HL-60/S4 (cell line): ENCODE data around the gene LDB3.
"Not testable (repeated sequence)": the region's sequence is repeated elsewhere in the genome, so short reads cannot be mapped to it uniquely, and the experiment has no call there.

Experiments used
- in situ Hi-C: fragments of 300-500 bp; cut with MboI; formaldehyde crosslinking; loops from 2 replicates; pipeline ENCODE4 v1.14.3; 2022; ENCODE audit warnings: low sequenced_read_pairs

Gene LDB3, protein sequence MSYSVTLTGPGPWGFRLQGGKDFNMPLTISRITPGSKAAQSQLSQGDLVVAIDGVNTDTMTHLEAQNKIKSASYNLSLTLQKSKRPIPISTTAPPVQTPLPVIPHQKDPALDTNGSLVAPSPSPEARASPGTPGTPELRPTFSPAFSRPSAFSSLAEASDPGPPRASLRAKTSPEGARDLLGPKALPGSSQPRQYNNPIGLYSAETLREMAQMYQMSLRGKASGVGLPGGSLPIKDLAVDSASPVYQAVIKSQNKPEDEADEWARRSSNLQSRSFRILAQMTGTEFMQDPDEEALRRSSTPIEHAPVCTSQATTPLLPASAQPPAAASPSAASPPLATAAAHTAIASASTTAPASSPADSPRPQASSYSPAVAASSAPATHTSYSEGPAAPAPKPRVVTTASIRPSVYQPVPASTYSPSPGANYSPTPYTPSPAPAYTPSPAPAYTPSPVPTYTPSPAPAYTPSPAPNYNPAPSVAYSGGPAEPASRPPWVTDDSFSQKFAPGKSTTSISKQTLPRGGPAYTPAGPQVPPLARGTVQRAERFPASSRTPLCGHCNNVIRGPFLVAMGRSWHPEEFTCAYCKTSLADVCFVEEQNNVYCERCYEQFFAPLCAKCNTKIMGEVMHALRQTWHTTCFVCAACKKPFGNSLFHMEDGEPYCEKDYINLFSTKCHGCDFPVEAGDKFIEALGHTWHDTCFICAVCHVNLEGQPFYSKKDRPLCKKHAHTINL

DNA sequence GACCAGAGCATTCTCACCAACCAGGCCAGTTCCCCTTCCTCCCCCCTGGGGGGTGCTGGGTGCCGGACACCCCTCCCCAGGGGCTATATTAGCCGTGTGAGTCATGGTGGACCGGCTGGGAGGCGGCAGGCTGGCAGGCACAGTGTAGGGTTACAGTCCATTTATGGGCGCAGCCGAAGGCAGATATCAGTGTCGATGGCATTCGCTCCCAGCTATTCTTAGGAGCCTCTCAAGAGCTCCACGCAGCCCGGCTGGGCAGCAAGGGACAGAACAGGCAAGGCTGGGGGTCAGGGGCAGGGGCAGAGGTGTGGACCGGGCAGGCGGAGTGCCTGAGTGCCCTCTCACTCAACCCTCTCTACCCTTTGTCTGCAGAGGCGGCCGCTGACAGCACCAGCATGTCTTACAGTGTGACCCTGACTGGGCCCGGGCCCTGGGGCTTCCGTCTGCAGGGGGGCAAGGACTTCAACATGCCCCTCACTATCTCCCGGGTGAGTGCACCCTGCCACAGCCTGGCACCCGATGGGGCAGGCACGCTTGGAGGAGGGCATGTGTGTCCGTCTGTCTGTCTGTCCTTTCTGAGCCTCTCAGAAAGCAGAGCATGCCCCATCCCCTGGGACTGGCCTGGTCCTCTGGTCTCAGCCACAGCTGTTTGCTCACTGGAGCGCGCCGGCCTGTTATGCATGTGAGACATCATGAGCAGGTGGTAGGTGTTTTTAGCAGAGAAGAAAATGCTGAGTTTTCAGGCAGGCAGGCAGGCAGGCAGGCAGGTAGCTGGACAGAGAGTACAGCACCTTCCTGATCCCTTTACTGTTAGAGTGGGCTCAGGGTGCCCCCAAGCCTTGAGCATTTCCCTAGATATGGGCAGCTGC is at the start of gene LDB3:
Gene LDB3, plus strand, starts transcription at position 215 of the 869 bp plus-strand sequence. Its CDS starts 181 bp downstream, at position 396.
- in situ Hi-C loops: no loop called here

DNA sequence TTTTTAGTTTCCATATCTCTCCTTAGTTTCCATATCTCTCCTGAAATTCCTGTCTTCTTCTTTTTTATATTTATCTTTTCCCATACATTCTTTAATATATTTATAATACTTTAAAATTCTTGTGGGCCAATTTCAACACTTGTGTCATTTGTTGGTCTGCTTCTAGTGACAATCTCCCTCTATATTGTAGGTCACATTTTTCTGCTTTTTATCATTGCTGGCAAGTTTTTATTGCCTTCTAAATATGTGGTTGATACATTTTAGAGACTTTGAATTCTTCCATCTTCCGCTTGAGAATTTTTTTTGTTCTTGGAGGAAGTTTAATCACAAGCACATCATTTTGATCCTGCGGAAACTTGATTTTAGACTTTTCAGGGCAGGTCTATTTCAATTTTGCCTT is 40.0 kb upstream of the LDB3 start:
- in situ Hi-C loops: no loop called here

DNA sequence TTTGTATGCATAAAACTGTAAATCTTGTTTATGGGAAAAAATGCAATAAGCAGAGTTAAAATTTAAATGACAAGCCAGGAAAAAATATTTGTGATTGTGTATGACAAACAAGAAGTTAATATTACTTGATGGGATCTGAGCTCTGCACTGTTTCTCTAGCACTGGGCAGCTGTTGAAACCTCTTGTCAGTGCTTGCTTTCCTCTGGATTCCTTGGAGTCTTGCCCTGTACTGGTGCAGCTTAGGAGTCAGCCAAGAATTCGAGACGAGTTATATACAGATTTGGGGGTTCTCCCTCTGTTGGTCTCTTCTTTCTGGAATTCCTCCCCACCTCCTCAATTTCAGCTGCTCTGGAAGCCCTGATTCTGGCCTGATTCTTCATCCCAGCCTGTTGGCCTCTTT is 38.2 kb upstream of the LDB3 start:
- in situ Hi-C loops: no loop called here

DNA sequence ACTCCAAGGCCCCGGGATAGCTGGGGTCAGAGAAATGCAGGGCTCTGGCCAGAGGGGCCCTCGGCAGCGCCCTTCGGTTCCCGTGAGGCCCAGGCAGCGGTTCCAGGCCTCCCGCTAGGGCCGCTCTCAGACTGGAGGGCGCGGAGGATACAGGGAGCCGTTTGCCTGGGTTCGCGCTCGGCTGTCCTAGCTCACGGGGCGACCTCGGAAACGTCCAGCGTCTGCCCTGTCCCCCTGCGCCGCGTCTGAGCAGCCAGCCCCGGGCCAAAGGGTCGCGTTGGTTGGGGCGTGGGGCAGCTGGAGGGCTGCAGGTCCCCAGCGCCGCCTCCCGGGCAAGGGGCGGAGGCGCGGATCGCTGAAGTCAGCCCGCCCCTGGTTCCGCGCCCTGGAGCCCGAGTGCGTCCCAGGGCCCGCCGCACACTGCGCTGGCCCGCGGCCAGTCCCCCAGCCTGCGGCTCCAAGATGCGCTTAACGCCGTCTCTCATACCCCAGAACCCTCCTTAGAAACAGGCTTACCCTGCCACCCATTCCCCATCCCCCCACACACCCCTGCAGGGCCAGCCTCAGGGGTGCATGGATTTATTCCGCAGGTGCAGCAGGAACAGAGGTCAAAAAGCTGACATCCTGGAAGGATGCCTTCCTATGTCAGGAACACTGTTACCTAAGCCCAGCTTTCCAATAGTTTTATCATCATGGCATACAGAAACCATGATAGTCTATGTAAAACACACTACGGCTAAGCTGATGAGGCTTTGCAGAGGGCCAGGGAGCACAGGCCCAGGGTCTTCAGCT is 36.1 kb upstream of the LDB3 start:
- in situ Hi-C loops: no loop called here

DNA sequence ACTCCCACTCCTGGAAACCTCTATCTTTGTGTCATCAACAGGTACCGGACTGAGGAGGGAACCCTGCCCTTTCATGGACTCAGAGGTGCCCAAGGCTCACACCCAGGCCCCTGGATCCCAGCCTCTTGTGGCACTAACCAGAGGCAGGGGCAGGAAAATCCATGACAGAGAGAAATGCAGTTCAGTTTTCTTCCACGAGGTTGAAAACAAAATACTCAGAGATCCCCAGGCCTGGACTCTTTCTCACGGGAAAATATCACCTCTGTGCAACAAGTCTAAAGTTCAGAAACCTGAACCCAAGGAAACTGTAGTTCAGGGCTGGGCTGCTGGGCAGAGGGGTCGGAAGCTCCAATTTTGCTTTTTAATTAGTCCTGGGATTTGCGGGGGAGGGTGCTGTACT is 35.4 kb upstream of the LDB3 start:
- in situ Hi-C loops: no loop called here

DNA sequence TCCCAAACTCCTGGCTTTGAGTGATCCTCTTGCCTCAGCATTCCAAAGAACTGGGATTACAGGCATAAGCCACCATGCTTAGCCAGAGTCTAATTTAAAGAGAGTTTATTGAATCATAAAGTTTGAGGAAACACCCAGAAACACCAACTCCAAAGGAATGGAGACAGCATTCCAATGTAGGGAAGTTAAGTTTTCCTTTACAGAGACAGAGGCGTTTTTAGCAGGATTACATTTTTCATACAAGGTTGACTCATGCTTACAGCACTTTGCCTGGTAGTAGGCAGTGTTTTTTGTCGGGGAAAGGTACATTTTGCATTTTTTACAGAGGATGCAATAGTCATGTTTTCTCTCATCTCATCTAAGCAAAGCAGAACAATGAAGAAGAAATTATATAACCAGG is 32.9 kb upstream of the LDB3 start:
- in situ Hi-C loops: no loop called here

DNA sequence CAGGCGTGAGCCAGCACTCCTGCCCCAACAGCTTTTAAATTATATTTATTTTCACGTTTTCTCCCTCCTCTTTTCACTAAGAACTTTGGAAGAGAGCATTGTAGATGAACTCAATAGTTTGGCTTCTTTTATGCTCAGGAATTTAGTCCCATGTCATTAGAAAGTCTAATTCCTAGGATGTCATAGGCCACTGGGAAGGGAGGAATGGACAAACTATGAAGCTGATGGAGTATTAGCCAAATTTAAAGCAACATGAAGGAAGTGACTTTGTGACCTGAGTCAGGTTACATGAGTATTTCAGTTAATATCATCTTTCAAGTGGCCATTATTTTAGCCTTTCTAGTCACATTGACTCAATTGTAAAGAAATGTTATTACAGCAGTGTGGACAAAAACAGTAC is 32.0 kb upstream of the LDB3 start:
- in situ Hi-C loops: no loop called here

DNA sequence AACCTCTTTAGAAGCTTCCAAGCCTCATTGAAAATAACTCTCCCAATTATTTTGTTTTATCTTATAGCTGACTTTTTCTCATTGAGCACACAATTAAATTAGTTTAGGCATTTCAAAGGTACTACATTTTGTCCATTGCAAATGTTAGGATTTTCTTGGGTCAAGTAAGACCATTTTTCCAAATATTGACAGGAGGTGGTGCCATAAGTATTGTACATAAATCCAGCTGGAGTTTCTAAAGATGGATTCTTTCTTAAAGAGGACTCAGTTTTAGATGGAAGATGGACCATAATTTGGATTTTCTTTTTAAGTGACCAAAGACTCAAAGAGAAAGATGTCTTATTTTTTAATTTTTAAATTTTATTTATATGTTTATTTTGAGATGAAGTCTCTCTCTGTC is 26.3 kb upstream of the LDB3 start:
- in situ Hi-C loops: no loop called here

DNA sequence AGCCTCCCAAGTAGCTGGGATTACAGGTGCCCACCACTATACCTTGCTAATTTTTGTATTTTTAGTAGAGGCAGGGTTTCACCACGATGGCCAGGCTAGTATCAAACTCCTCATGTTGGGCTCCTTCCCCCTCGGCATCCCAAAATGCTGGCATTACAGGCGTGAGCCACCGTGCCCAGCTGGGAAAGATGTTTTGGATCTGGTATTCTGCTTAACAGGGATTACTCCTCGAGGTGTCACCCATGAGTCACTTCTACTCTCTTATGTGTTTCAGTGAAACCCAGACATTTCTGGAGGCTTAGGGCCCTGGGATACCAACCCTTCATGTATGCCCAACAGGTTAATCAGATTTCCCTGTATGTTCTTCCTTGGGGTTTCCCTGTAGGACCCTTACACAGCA is 25.8 kb upstream of the LDB3 start:
- in situ Hi-C loops: no loop called here

DNA sequence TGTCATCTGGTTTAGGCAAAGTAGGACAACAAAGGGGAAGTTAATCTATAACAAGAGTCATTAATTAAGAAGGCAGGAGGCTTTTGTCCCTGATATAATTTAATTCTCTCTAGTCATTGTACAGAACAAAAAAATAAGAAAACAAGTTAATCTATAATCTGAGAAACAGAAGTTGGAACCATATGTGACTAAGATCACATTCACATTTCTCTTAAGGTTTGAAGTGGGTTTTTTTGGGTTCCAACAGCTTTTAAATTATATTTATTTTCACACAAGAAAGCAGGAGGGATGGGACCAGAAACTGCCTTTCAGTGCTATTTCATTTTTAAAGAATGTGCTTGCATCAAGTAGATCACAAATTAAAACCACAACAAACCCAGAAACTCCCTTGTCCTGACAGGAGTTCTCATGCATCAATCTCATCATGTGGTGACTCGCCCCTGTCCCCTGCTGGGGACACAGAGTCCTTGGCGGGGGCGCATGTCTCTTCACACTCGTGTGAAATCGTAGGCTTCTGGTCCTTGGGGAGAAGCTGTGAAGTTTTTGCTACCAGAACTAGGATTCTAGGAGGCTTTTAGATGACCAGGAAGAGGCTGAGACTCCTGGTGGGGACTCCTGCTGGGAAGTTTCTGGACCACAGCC is 24.0 kb upstream of the LDB3 start:
- in situ Hi-C loops: no loop called here

DNA sequence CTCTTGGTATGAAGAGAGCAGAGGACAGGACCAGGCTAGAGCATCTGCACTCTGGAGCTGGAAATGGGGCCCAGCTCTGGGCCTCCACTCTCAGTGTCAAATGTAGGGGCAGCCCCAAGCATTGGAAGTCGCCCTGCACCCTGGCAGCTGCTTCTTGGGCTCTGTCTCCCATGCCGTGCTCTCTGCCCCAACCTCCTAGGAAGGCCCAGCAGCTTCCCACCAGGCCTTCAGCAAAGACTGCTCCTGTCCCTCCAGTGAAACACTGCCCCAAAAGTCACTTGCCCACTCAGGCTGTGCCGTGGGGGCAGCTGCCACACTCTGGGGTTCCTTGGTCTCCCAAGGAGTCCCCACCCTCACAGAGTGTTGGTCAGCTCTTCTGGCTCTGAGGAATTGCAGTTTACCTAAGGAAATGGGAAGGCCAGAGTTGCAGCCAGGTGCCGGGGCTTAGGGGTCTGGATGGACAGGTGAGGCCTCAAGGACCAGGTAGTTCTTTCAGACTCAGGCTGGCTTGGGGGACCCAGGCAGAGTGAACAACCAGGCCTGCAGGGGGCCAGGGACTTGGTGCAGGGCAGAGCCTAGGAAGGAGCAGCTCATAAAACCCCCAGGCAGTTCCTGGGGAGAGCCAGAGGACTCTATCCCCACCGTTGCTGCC is 23.4 kb upstream of the LDB3 start:
- in situ Hi-C loops: no loop called here

DNA sequence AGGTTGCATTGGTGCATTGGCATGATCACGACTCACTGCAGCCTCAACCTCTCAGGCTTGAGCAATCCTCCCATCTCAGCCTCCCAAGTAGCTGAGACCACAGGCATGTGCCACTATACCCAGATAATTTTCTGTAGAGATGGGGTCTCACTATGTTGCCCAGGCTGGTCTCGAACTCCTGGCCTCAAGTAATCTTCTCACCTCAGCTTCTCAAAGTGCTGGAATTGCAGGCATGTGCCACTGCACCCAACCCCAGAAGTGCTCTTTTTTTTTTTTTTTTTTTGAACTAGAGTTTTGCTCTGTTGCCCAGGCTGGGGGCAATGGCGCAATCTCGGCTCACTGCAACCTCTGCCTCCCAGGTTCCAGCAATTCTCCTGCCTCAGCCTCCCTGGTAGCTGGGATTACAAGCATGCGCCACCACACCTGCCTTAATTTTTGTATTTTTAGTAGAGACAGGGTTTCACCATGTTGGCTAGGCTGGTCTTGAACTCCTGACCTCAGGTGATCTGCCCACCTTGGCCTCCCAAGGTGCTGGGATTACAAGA is 22.6 kb upstream of the LDB3 start:
- in situ Hi-C loops: not testable (repeated sequence)

DNA sequence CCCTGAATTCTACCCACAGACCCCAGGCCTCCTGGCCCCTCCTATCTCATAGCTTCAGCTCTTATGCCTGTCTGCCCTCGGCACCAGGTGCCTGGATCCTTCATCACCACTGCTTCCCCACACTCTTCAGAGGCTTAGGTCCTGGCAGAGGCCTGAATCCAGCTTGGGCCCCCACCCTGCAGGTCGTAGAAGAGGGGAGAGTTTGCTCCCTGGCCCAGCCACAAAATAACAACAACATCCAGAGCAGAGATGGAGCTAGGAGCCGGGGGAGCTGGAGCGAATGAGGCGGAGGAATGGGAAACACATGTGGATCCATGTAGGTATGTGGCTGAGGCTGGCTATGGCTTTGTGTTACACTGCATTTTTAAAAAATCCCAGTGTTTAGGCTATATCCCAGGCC is 21.8 kb upstream of the LDB3 start:
- in situ Hi-C loops: no loop called here

DNA sequence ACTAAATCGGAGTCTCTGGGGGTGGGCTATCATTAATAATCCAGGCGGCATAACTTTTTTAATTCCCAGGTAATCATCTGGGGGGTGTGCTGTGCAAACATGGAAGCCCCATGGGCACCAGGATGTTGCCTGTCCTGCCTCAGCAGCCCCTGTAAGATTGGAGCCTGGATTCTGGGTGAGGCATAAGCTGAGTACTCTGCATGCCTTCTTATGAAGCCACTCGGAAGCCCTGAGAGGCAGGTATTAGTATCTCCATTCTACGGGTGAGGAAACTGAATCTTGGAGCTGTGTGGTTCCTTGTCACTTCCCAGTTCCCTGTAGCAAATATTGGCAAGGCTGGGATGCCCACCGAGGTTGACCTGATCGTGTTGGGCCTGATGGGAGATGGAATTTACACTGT is 21.4 kb upstream of the LDB3 start:
- in situ Hi-C loops: no loop called here

DNA sequence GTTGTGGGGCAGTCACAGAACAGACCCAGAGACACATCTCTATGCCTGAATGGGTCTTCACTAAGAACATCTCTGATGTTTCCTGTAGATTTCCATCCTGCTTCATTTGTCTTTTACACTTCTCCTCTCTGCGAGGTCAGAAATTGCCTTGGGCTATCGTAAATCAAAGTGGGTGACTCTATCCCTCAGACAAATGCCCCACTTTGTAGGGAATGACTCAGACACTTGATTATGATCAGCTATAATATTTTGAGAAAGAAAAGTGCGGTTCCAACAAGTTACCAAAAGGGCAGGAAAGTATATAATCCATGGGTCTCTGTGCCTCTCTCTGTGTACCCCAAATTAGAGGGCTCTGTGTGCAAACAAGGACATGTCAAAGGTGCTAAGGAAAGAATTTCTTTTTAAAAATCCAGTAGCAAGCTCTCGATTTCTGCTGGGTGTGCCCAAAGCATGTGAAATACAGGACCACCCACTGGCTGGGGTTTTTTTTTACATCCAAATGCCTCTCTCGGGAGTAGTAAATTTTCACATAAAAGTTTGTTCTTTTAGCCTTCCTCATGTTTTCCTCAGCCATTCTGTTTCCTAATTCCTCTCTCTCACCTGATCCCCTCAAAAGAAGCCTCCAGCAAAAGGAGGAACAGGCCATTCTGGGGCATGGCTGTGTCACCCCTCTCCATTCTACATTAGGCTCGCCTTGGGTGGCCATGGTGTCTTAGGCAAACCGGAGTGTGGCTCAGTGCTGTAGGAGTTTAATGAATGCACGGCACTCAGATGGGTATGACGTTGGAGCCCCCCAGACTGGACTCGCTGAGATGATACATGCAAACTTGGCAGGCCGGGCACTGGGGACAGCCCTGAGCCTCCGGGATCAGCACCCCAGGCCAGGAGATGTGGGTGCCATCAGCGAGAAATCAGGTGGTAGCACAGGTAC is 20.3 kb upstream of the LDB3 start:
- in situ Hi-C loops: no loop called here

DNA sequence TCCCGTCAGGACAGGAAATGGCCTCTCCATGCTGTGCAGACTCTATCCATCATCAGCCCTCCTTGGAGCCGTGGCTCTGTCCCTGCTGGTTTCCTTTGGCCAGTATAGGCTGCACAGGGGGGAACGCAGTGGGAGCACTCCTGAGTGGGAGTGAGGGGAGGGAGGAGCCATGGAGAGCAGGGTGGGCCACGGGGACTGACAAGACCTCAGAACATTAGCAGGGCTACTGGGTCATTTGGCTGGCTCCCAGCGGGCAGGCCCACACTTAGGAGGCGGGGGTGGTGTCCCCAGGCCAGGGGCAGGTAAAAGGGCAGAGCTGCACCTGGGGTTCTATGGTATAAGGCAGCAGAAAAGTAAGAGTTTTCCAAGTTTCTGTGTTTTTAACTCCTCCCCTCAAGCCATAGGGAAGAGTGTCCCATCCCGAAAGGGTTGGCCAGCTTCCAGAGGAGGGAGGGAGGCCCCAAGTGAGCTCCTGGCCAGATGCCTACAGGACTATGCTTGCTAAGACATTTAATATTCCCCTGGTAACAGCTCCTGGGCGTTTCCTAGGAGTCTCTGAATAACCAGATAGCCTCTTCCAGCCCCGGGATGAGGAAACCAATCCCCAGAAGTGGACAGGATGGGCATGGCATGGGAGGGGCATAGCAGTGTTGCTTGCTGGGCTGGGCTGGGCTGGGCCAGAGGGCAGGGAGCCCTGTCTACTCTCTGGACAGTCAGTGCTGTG is 19.4 kb upstream of the LDB3 start:
- in situ Hi-C loops: no loop called here

DNA sequence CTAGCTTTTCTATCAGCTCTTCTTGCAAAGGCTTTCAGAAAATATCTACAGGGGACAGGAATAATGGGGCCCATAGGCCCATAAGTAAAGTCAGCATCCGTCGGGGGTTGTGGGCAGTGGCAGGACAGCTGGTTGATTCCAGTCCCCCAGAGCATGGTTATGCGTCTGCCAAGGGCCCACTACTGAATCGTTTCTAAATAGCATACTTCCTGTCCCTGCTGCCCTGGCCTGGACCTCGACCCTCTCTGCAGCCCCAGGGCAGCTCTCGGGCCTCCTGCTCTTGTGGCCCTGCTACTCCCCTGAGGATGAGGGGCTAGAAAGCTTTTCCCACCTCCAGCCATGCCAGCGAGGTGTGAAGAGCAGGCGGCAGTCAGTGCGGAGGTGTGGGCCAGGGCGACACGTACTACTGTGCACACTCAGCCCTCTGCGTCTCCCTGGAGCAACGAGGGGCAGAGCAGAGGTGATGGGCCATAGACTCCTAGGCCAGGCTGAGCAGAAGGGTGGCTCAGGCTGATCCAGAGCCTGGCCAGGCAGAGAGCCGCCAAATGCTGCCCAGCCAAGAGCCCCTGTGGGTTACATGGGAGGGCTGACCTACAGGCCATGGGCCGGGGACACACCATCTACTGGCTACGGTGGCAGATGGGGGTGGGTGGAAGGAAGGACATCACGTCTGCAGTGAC is 18.7 kb upstream of the LDB3 start:
- in situ Hi-C loops: no loop called here
